DND-41 (cell line): ENCODE results near the gene MRPL33.

Experiments used
- EZH2 ChIP-seq: IDR thresholded peaks from 3 replicates; pipeline ENCODE4 v1.6.1; 2012; ENCODE audit warnings: borderline replicate concordance, low read depth, mild to moderate bottlenecking, moderate library complexity, low read length, inconsistent platforms; ENCODE audit not compliant: severe bottlenecking
- TF ChIP-seq, protein P1 (sequence below): IDR thresholded peaks from 2 replicates; pipeline ENCODE4 v1.5.1; 2012; ENCODE audit warnings: borderline replicate concordance, low read length, moderate library complexity, mild to moderate bottlenecking; ENCODE audit not compliant: poor library complexity, severe bottlenecking; ENCODE audit errors: extremely low read depth

DNA sequence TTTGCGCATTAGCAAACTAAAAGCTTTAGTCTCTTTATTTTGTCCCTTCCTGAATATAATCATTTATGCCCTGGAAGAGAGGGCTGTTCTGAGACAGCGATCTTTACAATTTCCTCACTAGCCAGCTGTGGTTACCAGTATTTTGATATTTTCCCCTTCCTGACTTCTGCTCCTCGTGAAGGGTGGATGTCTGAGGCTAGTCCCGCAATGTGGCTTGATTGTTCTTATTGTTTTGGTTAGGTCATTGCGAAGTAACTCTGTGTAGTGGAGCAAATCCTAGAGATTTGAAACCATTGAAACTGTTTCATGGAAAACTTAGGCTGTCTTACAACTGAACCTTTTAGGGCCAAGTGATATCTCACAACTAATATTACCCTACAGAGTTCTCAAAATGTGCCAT is 2.4 kb downstream of the MRPL33 start:
- TF ChIP-seq, protein P1, sequence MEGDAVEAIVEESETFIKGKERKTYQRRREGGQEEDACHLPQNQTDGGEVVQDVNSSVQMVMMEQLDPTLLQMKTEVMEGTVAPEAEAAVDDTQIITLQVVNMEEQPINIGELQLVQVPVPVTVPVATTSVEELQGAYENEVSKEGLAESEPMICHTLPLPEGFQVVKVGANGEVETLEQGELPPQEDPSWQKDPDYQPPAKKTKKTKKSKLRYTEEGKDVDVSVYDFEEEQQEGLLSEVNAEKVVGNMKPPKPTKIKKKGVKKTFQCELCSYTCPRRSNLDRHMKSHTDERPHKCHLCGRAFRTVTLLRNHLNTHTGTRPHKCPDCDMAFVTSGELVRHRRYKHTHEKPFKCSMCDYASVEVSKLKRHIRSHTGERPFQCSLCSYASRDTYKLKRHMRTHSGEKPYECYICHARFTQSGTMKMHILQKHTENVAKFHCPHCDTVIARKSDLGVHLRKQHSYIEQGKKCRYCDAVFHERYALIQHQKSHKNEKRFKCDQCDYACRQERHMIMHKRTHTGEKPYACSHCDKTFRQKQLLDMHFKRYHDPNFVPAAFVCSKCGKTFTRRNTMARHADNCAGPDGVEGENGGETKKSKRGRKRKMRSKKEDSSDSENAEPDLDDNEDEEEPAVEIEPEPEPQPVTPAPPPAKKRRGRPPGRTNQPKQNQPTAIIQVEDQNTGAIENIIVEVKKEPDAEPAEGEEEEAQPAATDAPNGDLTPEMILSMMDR: no peak
- no peak for TF ChIP-seq EZH2
